ENCODE measurements around the gene SPRED1.

- TF ChIP-seq EP300 (IDR thresholded peaks at IDR 0.05; ENCODE audit: low read depth) = no peak
- TF ChIP-seq, protein P1, sequence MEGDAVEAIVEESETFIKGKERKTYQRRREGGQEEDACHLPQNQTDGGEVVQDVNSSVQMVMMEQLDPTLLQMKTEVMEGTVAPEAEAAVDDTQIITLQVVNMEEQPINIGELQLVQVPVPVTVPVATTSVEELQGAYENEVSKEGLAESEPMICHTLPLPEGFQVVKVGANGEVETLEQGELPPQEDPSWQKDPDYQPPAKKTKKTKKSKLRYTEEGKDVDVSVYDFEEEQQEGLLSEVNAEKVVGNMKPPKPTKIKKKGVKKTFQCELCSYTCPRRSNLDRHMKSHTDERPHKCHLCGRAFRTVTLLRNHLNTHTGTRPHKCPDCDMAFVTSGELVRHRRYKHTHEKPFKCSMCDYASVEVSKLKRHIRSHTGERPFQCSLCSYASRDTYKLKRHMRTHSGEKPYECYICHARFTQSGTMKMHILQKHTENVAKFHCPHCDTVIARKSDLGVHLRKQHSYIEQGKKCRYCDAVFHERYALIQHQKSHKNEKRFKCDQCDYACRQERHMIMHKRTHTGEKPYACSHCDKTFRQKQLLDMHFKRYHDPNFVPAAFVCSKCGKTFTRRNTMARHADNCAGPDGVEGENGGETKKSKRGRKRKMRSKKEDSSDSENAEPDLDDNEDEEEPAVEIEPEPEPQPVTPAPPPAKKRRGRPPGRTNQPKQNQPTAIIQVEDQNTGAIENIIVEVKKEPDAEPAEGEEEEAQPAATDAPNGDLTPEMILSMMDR (IDR thresholded peaks at IDR 0.05) = no peak
Measured at GRCh38 chr15:38312190-38312589, 59.6 kb downstream of the SPRED1 start.
